Muscle layer of duodenum (tissue), 2 donors: ENCODE results near the gene MT4.

Source experiments
- H3K27ac ChIP-seq: one replicate; pipeline ENCODE4 v1.7.0; 2013; ENCODE audit warnings: mild to moderate bottlenecking, low read length
- H3K27me3 ChIP-seq: one replicate; pipeline ENCODE4 v1.7.0; 2013; ENCODE audit warnings: low read depth, mild to moderate bottlenecking, control low read depth, low read length
- H3K36me3 ChIP-seq, 2 donors: one replicate each; pipeline ENCODE4 v1.7.0; 2013; ENCODE audit warnings: low read length in 2 of 2, control low read depth in 1 of 2, mild to moderate bottlenecking in 1 of 2; ENCODE audit not compliant: insufficient read depth in 2 of 2, control insufficient read depth in 1 of 2
- H3K4me1 ChIP-seq, 2 donors: one replicate each; pipeline ENCODE4 v1.7.0; 2013; ENCODE audit warnings: low read length in 2 of 2, mild to moderate bottlenecking in 2 of 2, control low read depth in 1 of 2, moderate library complexity in 1 of 2; ENCODE audit not compliant: insufficient read depth in 2 of 2, control insufficient read depth in 1 of 2
- H3K4me3 ChIP-seq, 2 donors: one replicate each; pipeline ENCODE4 v1.7.0; 2013; ENCODE audit warnings: low read length in 2 of 2, low read depth in 1 of 2, mild to moderate bottlenecking in 1 of 2
- H3K9me3 ChIP-seq, 2 donors: one replicate each; pipeline ENCODE4 v1.7.0; 2013; ENCODE audit warnings: low read length in 2 of 2, control low read depth in 1 of 2, mild to moderate bottlenecking in 1 of 2; ENCODE audit not compliant: control insufficient read depth in 1 of 2
- donor health status: healthy.

The MT4 gene

DNA sequence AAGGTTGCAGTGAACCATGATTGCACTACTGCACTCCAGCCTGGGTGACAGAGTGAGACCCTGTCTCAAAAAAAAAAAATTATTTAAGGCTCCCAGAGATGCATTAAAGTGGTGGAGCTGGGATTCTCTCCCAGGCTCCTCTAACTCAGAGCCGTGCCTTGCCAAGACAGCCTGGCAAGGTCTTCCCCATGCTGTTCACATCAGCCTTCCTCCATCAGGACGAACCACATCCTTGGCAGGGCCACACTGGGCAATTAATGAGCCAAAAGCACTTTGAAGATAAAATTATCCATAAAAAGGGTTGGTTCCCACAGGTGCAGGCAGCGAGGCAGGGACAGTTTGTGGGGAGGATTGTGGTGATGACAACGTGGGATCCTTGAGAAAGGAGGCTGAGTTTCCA is 25.2 kb upstream of the MT4 start:
- Histone ChIP-seq H3K4me1 (no peaks in the 10 kb centered on the region), H3K27me3 (no peaks in the 10 kb centered on the region), H3K9me3 (no peaks in the 10 kb centered on the region), H3K36me3 (no peaks in the 10 kb centered on the region), H3K4me3 (no peak overlapping the region), H3K27ac (no peak overlapping the region)

DNA sequence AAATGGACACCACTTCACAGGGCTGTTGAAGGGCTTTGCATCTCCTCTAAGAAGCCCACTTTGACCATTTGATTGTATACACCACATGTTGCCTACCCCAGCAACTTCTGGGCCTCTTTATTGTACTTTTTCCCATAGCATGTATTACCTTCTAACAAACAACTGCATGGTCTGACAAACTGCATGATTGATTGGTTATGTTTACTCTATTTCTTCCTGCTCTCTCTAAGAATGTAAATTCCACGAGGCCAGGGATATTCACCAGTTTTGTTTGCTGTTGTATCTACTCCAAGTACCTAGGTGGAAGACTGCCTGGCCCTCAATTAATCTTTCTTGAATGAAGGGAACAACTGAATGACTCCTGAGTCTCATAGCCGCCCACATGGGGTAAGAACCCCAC is 22.8 kb upstream of the MT4 start:
- no peak overlapping the region for H3K27ac ChIP-seq
- no peaks in the 10 kb centered on the region for H3K27me3 ChIP-seq
- H3K9me3 ChIP-seq: no peaks in the 10 kb centered on the region
- H3K4me3 ChIP-seq: no peak overlapping the region
- no peaks in the 10 kb centered on the region for H3K36me3 ChIP-seq
- H3K4me1 ChIP-seq: no peaks in the 10 kb centered on the region

DNA sequence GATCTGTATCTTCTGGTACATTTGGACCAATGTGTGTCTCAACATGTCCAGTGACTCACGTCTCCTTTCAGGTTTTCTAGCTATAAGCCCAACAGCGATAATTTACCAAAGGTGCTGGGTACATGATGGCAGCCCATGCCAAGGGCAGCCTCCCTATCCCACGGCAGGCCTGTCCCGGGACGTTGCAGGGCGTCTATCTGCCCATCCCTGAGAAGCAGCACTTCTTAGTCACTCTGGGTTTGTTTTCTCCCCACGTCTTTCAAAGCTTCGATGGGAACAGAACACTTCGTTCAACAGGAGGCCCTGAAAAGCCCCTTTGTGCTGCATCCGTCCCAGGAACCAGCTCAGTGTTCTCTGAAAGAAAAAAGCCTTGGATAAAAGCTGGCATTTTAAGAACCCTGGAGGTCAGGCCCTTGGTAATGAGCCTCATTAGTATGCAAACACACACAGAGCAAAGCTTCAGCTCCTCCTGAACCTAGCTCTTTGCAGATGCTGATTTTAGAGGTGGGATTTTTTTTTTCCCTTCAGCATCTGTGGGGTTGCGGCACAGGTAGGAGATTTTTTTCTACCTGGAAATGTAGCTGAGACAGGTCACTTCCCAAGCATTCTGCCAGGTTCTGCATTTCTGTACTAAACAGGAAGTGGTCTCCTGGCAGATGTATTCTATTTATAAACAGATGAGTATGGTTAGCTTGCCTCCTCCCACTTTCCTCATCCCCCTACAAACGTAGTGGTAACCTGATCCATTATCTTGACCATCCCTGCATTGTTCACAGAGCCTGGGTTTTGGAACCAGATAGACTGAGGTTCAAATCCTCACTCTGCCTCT is 17.5 kb upstream of the MT4 start:
- Histone ChIP-seq H3K27ac (no peak overlapping the region), H3K4me3 (no peak overlapping the region), H3K27me3 (no peaks in the 10 kb centered on the region), H3K9me3 (no peaks in the 10 kb centered on the region), H3K4me1 (peaks cover 0 to 5% of the 10 kb centered on the region in 2 donors), H3K36me3 (no peaks in the 10 kb centered on the region)

DNA sequence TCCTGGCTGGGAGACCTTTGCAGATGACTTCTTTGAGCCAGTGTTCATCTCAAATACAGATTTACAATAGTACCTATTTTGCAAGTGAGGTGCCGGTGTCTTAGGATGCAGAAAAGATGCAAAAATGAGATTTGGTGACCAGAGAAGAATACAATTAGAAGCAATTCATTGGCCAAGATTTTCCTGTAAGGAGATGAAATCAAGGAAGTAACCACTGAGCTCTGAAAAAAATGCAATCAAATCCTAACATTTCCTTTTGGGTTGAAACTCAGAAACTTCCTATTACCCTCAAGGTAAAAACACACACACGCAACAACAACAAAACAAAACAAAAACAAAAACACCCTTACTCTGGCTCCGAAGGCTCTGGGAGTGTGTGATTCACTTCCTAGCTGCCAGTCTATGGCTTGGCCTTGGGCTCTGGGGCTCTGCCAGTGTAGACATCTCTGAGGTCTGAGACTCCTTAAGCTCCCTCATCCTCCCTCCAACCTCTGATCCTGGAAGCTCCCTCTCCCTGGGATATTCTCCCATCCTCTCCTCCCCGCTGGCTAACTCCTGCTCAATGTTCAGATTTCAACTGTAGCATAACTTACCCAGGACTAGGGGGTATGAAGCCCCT is 16.8 kb upstream of the MT4 start:
- Histone ChIP-seq H3K27ac (no peak overlapping the region), H3K27me3 (no peaks in the 10 kb centered on the region), H3K4me1 (peaks cover 0 to 5% of the 10 kb centered on the region in 2 donors), H3K9me3 (no peaks in the 10 kb centered on the region), H3K4me3 (no peak overlapping the region), H3K36me3 (no peaks in the 10 kb centered on the region)

DNA sequence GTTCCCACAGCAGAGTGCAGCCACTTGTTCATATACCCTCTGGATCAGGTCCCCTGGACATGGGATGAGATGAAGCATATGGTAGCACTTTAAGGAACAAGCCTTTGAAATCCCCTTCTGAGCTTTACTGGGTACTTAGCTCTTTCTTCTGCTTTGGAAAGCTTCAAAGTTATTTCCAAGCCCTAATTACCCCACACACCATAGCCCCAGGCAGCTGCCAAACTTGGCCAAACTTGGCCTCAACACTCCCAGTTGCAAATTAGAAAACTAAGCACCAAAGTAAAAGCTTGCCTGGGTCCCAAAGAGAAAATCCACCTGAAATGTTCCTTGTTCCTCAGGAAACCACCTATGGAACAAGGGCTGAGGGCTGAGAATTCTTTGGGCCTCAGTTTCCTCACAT is 15.7 kb upstream of the MT4 start:
- no peaks in the 10 kb centered on the region for H3K9me3 ChIP-seq
- no peaks in the 10 kb centered on the region for H3K36me3 ChIP-seq
- peaks cover 0 to 5% of the 10 kb centered on the region in 2 donors for H3K4me1 ChIP-seq
- no peaks in the 10 kb centered on the region for H3K27me3 ChIP-seq
- H3K27ac ChIP-seq: no peak overlapping the region
- H3K4me3 ChIP-seq: no peak overlapping the region

DNA sequence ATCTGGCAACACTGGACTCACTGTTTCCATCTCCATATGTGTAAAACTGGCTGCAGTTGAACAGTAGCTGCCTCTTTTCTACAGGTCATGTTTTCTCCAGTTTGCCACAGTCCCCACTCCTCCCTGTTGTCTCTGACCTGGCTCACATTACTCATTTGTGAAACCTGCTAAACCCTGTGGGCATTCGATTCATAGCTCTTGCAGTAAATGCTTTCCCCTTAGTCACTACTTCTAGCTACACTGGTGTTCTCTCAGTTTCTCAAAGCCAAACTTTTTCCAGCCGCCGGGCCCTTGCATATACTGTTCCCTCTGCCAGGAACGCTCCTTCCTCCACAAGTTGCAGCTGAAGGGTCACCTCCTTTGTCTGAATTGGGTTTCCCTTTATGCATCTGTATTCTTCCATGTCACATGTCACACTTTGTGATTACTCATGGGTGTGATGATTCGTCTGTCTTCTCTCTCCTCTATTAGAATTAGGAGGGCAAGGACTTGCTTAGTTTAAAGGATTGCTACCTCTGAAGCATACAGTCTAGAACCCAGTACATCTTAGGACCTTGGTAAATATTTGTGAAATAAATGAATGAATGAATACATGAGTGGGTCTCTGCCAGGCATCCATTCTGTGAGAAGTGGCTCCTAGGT is 15.0 kb upstream of the MT4 start:
- Histone ChIP-seq H3K4me3 (no peak overlapping the region), H3K27ac (no peak overlapping the region), H3K36me3 (no peaks in the 10 kb centered on the region), H3K4me1 (peaks cover 0 to 5% of the 10 kb centered on the region in 2 donors), H3K9me3 (no peaks in the 10 kb centered on the region), H3K27me3 (no peaks in the 10 kb centered on the region)

DNA sequence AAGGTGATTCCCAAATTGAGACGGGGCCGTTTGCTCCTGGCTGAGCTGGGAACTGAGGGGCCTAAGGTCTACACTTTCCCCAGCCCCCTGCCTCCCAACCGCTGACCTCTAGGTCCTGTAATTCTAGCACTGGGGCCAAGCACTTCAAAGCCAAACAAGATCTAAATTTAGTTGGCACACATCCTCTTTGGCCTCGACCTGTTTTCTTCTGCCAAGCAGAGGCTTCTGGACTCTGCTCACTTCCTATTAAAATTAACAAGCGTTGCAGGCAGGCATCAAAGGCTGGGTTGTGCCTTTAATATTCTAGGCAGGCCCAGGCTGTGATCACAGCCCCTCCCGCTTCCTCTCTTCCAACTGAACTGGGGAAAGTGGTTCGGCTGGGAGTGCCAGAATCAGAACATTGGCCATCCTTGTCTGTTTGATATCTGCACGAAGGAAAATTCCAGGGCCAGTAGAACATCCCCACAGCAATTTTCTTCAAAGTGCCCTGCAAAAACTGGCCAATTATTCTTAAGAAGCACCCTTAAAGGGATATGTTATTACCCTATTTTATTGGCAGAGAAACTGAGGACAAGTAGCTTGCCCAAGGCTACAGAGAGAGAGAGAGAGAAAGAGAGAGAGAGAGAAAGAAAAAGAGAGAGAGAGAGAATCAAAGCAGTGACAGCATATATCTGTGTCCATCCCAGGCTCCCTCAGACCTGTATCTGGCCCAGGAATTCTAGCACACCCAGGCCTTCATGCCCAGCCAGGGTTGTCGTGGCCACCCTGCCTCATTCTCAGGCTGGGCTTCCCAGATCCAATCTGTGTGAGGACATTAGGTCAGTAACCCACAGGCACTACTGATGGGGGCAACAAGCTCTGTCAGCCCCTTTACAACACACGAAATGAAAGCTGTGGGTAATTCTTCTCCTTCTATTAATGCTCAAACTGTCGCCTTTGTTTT is 12.8 kb upstream of the MT4 start:
- no peaks in the 10 kb centered on the region for H3K36me3 ChIP-seq
- no peak overlapping the region for H3K27ac ChIP-seq
- H3K4me1 ChIP-seq: peaks cover 0 to 5% of the 10 kb centered on the region in 2 donors
- H3K9me3 ChIP-seq: no peaks in the 10 kb centered on the region
- H3K27me3 ChIP-seq: no peaks in the 10 kb centered on the region
- H3K4me3 ChIP-seq: no peak overlapping the region

DNA sequence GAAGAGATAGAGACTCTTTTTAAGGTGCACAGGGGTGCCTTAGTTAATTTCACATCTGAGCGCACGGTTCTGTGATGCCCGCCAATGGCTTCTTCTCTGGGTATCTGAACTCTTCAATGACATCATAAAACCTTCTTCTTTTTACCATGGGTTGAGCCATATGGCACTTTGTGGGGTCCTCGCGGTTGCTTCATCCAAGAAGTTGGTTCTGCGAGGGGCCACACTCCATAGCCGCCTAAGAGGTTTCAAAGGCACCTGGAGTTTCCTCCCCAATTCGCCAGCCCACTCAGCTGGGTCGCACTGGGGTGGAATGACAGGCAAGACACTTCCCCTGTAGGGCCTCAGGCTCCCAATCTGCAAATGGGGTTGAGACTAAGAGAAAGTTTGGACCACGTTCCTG is 10.4 kb upstream of the MT4 start:
- no peak overlapping the region for H3K4me3 ChIP-seq
- no peak overlapping the region for H3K27ac ChIP-seq
- H3K4me1 ChIP-seq: peaks cover 0 to 5% of the 10 kb centered on the region in 2 donors
- H3K36me3 ChIP-seq: no peaks in the 10 kb centered on the region
- no peaks in the 10 kb centered on the region for H3K27me3 ChIP-seq
- H3K9me3 ChIP-seq: no peaks in the 10 kb centered on the region

DNA sequence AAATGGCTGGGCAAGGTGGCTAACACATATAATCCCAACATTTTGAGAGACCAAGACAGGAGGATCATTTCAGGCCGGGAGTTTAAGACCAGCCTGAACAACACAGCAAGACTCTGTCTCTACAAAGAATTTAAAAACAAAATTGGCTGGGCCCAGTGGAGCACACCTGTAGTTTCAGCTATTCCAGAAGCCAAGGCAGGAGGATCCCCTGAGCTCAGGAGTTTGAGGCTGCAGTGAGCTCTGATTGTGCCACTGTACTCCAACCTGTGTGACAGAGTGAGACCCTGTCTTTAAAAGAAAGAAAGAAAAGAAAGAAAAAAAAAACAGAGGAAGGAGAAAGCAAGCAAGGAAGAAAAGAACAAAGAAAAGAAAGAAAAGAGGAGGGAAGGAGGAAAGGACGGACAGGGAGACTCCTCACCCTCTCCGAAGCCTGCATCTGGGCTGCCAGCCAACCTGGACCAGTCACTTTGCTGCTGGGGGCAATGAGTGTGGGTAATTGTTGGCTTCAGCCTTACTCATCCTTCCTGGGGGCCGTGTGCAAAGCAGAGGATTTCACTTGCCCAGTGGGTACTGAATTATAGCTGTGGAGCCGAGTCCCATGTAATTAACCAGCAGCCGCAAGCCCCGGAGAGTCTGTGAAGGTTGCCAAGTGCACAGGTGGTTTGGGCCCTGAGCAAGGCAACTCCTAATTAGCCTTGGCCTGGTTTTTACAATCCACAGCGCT is 6.7 kb upstream of the MT4 start:
- no peak overlapping the region for H3K4me3 ChIP-seq
- H3K9me3 ChIP-seq: no peaks in the 10 kb centered on the region
- no peak overlapping the region for H3K27ac ChIP-seq
- no peaks in the 10 kb centered on the region for H3K36me3 ChIP-seq
- H3K4me1 ChIP-seq: no peaks in the 10 kb centered on the region
- no peaks in the 10 kb centered on the region for H3K27me3 ChIP-seq

DNA sequence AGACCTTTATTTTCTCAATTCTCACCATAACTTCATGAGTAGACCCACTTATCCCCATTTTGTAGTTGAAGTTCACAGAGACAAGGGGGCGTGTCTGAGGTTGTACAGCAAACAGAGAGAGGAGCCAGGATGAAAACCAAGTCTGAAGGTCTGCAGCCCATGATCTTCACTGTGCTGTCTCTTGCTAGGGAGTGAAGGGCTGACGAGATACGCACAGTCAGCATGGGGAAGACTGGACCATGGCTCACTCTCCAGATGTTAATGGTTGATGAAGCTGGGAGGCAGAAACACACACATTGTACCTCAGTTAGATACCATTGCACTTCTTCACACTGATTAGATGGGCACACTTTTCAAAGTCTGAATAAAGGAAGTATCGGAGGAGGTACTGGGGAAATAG is 5.8 kb upstream of the MT4 start:
- Histone ChIP-seq H3K36me3 (no peaks in the 10 kb centered on the region), H3K4me1 (no peaks in the 10 kb centered on the region), H3K4me3 (no peak overlapping the region), H3K27ac (no peak overlapping the region), H3K27me3 (no peaks in the 10 kb centered on the region), H3K9me3 (no peaks in the 10 kb centered on the region)
